Astrocyte of the hippocampus (primary cell): ENCODE data around the gene MCF2L2.
A peak's percentile ranks its signal among the peaks of the same experiment; 100 is the strongest.
"Not testable (repeated sequence)": the region's sequence is repeated elsewhere in the genome, so short reads cannot be mapped to it uniquely, and the experiment has no call there.

Experiments used
- DNase-seq: peaks from one replicate; pipeline ENCODE4 v3.0.0; 2011; ENCODE audit warnings: low read depth, low spot score

MCF2L2 gene

GRCh38 chr3:183444748-183445147 is 16.3 kb upstream of the MCF2L2 start:
- no peak for DNase-seq

DNA sequence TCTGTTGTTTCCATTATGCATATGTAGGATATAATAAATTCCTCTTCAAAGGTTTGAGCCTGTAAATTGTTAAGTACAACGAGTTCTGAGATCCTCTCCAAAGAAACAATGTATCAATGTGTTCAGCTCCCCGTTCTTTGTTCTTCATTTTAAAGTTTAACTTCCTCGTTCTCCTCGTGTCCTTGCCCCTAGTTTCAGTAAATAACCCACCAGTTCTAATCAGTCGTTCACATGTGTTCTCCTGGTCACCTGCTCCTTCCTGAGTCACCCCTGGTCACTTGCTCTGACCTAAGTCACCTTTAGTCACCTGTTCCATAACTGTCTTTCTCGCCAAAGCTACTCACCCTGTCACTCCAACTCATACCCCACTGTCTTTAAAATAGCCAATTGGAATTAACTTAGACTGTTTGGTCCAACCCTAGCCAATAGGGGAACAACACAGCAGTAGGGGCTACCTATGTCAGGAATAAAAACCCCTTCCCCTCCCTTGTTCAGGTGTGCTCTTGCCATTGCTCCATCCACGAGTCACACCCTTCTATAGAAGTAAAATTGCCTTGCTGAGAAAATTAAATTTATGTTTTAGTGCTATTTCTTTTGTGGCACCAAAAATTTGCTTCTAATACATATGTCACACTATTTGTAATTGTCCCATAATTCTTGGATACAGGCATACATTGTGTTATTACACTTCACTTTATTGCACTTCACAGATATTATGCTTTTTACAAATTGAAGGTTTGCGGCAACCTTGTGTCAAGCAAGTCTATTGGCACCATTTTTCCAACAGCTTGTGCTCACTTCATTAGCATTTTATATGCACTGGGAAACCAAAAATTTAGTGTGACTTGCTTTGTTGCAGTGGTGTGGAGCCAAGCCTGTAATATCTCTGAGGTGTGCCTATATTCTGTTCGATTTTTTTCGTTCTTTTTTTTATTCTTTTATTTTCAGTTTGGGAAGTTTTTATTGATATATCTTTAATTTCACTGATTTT is 15.3 kb upstream of the MCF2L2 start:
- DNase-seq, result no peak

GRCh38 chr3:183442994-183443393 is 14.6 kb upstream of the MCF2L2 start:
- DNase-seq, result no peak

DNA sequence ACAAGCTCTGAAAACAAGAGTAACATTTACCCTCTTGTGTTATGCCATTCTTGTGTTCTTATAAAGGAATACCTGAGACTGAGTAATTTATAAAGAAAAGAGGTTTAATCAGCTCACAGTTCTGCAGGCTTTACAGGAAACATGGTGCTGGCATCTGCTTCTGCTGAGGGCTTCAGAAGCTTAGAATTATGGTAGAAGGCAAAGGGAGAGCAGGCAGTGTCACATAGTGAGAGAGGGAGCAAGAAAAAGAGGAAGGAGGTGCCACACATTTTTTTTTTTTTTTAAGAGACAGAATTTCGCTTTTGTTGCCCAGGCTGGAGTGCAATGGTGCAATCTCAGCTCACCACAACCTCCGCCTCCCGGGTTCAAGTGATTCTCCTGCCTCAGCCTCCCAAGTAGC is 12.1 kb upstream of the MCF2L2 start:
- not testable (repeated sequence) for DNase-seq

DNA sequence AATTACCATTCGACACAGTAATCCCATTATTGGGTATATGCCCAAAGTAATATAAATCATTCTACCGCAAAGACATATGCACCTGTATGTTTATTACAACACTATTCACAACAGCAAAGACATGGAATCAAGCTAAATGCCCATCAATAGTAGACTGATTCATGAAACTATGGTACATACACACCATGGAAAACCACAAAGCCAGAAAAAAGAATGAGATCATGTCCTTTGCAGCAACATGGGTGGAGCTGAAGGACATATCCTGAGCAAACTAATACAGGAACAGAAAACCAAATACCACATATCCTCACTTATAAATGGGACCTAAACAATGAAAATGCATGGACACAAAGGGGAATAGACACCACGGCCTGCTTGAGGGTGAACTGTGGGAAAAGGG is 11.1 kb upstream of the MCF2L2 start:
- DNase-seq, result no peak

DNA sequence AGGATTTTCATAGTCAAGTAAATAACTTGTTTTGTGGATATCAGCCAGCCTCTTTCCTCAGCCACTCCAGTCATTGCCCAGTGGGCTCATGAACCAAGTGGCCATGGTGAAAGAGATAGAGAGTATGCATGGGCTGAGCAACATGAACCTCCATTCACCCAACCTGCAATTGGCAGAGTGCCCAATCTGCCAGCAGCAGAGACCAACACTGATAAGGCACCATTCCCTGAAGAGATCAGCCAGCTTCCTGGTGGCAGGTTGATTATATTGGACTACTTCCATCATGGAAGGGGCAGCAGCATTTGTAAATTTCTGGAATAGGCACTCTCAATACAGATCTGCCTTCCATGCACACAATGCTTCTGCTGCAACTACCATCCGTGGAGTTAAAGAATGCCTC is 10.3 kb upstream of the MCF2L2 start:
- no peak for DNase-seq

GRCh38 chr3:183437666-183438564 is 9.5 kb upstream of the MCF2L2 start:
- DNase-seq, result no peak

DNA sequence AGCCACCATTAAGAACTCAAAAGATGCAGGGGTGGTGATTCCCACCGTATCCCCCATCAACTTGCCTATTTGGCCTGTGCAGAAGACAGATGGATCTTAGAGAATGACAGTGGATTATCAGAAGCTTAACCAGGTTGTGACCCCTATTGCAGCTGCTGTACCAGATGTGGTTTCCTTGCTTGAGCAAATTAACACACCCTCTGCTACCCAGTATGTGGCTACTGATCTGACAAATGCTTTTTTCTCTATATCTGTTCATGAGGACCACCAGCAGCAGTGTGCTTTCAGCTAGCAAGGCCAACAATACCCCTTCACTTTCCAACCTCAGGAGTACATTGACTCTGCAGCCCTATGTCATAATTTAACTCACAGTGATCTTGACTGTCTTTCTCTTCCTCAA is 8.6 kb upstream of the MCF2L2 start:
- no peak for DNase-seq

DNA sequence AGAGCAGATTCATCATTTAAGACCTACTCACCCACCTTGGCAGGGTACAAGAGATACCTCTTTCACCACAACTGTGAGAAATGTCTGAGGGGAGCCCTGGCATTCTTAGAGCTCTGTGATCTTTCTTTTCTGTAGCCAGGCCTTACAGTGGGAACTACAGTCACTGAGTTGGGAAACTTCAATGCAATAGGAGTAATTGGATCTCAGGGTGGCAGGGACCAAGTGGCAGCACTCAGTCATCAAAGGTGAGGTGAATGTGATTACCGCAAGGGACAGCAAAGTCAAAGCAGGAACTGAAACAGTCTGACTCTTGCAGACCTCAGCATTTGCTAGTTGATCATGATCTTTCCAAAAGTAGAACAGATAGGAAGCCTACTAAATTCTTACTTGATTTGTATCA is 7.2 kb upstream of the MCF2L2 start:
- DNase-seq, result no peak

GRCh38 chr3:183434992-183435391 is 6.6 kb upstream of the MCF2L2 start:
- DNase-seq, result no peak

GRCh38 chr3:183434503-183434902 is 6.1 kb upstream of the MCF2L2 start:
- no peak for DNase-seq

- no peak for DNase-seq
These were observed 2.0 kb upstream of the MCF2L2 start for GRCh38 chr3:183430325-183430957.

- peak; percentile 52 for DNase-seq
These were observed 458 bp downstream of the MCF2L2 start for GRCh38 chr3:183427876-183428446.

DNA sequence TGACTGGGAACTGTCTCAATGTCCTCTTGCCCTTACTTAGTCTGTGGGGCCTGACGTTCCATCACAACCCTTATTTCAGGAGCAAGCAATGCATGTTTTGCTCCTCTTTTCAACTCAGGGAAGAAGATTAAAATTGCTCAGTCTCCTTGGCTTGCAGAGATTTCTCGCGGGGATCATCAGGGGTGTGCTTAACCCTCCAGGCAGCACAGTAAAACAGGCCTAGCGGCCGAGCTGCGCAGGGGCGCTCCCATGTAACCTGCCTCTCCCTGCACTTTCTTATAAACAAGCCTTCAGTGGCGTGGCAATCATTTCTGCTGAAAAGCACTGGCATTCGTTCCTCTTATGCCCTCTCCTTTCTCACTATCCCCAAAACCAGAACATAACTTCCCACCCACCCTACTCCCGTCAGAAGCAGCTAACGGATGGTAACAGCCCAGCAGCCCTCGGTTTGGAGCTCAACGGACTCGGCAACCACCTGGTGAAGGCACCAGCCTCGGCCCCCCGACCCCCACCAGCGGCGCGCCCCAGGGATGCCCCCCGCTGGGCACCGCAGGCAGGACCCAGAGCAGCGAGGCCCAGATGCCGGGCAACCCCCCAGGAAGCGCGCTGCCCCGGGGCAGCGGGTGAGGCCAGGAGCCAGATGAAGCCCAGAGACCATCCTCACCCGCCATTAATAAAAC is 1.1 kb downstream of the MCF2L2 start:
- no peak for DNase-seq

DNA sequence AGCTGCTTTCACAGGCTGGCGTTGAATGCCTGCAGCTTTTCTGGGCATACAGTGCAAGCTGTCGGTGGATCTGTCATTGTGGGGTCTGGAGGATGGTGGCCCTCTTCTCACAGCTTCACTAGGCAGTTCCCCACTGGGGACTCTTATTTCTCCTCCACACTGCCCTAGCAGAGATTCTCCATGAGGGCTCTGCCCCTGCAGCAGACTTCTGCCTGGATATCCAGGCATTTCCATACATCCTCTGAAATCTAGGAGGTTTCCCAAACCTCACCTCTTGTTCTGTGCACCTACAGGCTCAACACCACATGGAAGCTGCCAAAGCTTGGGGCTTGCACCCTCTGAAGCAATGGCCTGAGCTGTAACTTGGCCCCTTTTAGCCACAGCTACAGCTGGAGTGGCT is 9.6 kb downstream of the MCF2L2 start:
- DNase-seq, result not testable (repeated sequence)

DNA sequence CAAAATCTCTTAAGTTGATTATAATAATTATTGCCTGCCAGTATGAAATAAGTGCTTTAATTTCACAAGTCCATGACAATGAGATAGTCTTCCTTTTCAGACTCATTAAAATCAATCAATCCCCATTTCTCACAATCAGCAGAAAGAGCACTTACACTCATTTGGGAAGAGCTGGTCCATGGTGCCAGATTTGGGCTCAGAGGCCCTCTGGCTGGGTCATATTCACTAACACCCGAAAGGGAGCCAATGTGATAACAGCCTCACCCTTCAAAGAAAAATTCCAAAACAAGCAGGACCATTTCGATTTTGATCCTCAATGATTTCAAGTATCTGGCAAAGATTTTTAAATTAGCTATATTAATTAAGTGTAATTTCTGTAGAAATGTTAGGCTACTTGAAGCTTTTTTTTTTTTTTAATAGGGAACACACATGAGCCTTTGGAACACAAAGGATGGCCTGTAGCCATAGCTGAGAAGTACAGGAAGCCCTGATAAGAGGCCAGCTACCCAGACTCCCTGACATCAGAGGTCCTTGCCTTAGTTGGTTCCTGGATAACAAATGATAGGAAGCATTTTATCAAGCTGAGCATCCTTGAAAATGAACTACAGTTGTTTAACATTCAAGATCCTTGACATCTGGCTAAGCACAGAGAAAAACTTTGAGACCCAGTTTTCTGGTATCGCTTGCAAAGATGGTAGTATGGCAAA is 17.1 kb downstream of the MCF2L2 start:
- no peak for DNase-seq

DNA sequence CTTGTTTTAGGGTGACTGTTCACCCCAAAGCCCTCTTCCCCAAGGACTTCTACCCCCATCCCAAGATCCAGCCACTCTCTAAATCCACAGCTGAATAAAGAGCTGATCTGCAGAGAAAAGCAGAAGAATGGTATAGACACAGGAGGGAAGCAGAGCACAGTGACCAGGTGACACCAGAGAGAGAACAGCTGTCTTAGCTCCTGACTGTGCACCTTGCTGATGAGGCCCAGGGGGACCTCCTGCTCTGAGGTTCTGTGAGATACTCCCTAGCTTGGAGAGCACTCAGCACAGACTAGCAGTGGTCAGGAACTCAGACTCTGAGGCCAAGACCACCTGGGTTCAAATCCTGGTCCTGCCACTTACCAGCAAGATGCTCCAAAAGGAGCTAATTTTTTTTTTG is 17.7 kb downstream of the MCF2L2 start:
- no peak for DNase-seq

DNA sequence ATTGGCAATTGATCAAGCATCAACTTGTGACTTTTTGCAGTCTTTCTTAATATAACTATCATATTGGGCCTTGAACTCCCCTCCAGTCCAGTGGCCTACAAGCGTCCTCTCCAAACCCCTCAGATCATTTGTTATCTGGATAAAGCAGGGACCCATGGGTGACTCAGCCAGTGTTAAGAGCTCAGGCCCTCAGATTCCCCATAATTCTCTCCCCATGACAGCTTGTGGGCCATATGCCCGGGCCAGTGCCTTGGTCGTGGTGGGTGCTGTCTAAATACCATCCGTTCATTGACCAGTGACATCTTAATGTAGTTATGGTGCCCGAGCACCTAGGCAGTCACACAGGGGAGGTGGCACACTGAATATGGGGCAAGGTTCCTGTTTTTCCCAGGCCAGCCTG is 18.1 kb downstream of the MCF2L2 start:
- DNase-seq, result peak; percentile 46

DNA sequence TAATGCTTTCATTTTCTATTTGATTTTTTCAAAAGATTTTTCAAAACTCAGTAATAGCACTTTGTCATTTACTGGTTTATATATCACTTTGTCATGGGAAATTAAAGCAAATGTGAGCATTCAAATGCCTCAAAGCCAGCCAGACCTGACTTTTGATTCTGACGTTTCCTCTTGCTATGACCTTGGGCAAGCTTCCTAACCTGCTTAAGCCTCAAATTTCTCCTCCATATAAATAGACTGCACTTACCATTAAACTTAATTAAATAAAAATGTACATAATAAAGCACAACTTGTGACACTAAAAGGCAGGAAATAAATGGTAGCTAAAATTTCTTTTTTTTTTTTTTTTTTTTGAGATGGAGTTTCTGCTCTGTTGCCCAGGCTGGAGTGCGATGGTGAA is 19.2 kb downstream of the MCF2L2 start:
- no peak for DNase-seq

DNA sequence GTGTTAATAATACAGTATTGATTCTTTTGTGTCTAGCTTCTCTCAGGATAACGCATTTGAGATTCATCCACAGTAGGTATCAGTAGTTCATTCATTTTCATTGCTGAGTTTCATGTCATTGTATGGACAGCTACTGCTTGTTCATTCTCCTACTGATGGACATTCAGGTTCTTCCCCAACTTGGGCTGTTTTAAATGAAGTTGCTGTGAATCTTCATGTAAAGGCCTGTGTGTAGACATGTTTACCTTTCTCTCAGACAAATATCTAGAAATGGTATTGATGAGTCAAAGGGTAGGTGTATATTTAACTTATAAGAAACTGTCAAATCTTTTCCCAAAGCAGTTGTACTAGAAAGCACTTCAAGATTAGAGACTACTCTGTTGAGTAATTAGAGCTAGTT is 26.7 kb downstream of the MCF2L2 start:
- no peak for DNase-seq
